ENCODE results near the gene RARB.
A peak's percentile ranks its signal among the peaks of the same experiment; 100 is the strongest.

RARB gene

GRCh38 chr3:25460751-25461150, 32.7 kb downstream of the RARB start:
- TF ChIP-seq CTCF (IDR thresholded peaks at IDR 0.05; ENCODE audit: low read depth, low read length): no peak
- no peak for DNase-seq (ENCODE audit: low read depth, low spot score)
- in situ Hi-C loops (cut with HindIII; ENCODE audit: low sequenced_read_pairs): no loop called here
- H3K4me3 ChIP-seq (ENCODE audit: low read depth, low read length): no peak overlapping the region

GRCh38 chr3:25461946-25462345, 33.9 kb downstream of the RARB start:
- no peak for TF ChIP-seq CTCF (IDR thresholded peaks at IDR 0.05; ENCODE audit: low read depth, low read length)
- in situ Hi-C loops (cut with HindIII; ENCODE audit: low sequenced_read_pairs): no loop called here
- H3K4me3 ChIP-seq (ENCODE audit: low read depth, low read length): no peak overlapping the region
- no peak for DNase-seq (ENCODE audit: low read depth, low spot score)

GRCh38 chr3:25462495-25462894, 34.4 kb downstream of the RARB start:
- H3K4me3 ChIP-seq (ENCODE audit: low read depth, low read length): no peak overlapping the region
- no peak for DNase-seq (ENCODE audit: low read depth, low spot score)
- in situ Hi-C loops (cut with HindIII; ENCODE audit: low sequenced_read_pairs): no loop called here
- TF ChIP-seq CTCF (IDR thresholded peaks at IDR 0.05; ENCODE audit: low read depth, low read length): no peak

GRCh38 chr3:25463836-25464418, 35.9 kb downstream of the RARB start:
- in situ Hi-C loops (cut with HindIII; ENCODE audit: low sequenced_read_pairs): no loop called here
- no peak for DNase-seq (ENCODE audit: low read depth, low spot score)
- H3K4me3 ChIP-seq (ENCODE audit: low read depth, low read length): no peak overlapping the region

GRCh38 chr3:25465266-25465860, 37.3 kb downstream of the RARB start:
- in situ Hi-C loops (cut with HindIII; ENCODE audit: low sequenced_read_pairs): no loop called here
- no peak overlapping the region for H3K4me3 ChIP-seq (ENCODE audit: low read depth, low read length)
- DNase-seq (ENCODE audit: low read depth, low spot score): no peak
- no peak for TF ChIP-seq CTCF (IDR thresholded peaks at IDR 0.05; ENCODE audit: low read depth, low read length)

More at GRCh38 chr3:25463836-25464418, 35.9 kb downstream of the RARB start:
- TF ChIP-seq CTCF (IDR thresholded peaks at IDR 0.05; ENCODE audit: low read depth, low read length): no peak

GRCh38 chr3:25468866-25469319, 40.8 kb downstream of the RARB start:
- peak; percentile 74 for DNase-seq (ENCODE audit: low read depth, low spot score)
- no peak overlapping the region for H3K4me3 ChIP-seq (ENCODE audit: low read depth, low read length)
- in situ Hi-C loops (cut with HindIII; ENCODE audit: low sequenced_read_pairs): no loop called here
- TF ChIP-seq CTCF (IDR thresholded peaks at IDR 0.05; ENCODE audit: low read depth, low read length): peak; percentile 17
